ENCODE measurements around the gene UBE2Z.

- TF ChIP-seq MAX (IDR thresholded peaks at IDR 0.05) (no peak), RAD21 (IDR thresholded peaks at IDR 0.05; ENCODE audit: low read depth) (no peak), REST (IDR thresholded peaks at IDR 0.05; ENCODE audit: low read depth) (no peak), CREB1 (IDR thresholded peaks at IDR 0.05; ENCODE audit: low read depth) (no peak)
Measured at GRCh38 chr17:48869821-48870318, 38.3 kb upstream of the UBE2Z start.

Data from Ishikawa (cell line).